ENCODE measurements around the gene MAZ. TPM values are rescaled to one million over a fixed set of nuclear protein-coding genes. Genes with fewer than 3 reads are reported as not detected.
A peak's percentile ranks its signal among the peaks of the same experiment; 100 is the strongest.

MAZ gene
- total and polyA plus RNA-seq, 2 of the 13 experiments (the other 11 are each of a cell fraction or from before 2014, with no cell fraction given): 203 to 277 TPM

GRCh38 chr16:29790183-29790948 lies 16.0 kb upstream of the MAZ start, which contains the start of gene KIF22 (continued):
- no peak for TF ChIP-seq ZNF432 (CRISPR knock-in tag; IDR thresholded peaks at IDR 0.05; ENCODE audit: borderline replicate concordance)
- TF ChIP-seq ATF7 (IDR thresholded peaks at IDR 0.05): no peak
- TF ChIP-seq ATF7 (CRISPR knock-in tag; IDR thresholded peaks at IDR 0.05): 0 out of 2 replicates have a peak, but pooled peaks have one; percentile 54
- TF ChIP-seq ELF1 (CRISPR knock-in tag; IDR thresholded peaks at IDR 0.05): peak; percentile 82
- peak; percentile 35 for TF ChIP-seq ZNF431 (CRISPR knock-in tag; IDR thresholded peaks at IDR 0.05; ENCODE audit: borderline replicate concordance, low read depth)
- TF ChIP-seq PAF1 (CRISPR knock-in tag; IDR thresholded peaks at IDR 0.05): no peak
- TF ChIP-seq NFRKB (IDR thresholded peaks at IDR 0.05): no peak
- peak; percentile 93 for TF ChIP-seq RAD21 (CRISPR knock-in tag; IDR thresholded peaks at IDR 0.05)
- no peak for TF ChIP-seq NR3C1 (CRISPR knock-in tag; IDR thresholded peaks at IDR 0.05)
- peak; percentile 78 for TF ChIP-seq IKZF4 (CRISPR knock-in tag; IDR thresholded peaks at IDR 0.05; ENCODE audit: borderline replicate concordance, low read depth, not compliant biosample characterization)
- TF ChIP-seq ZEB1 (IDR thresholded peaks at IDR 0.05; ENCODE audit: insufficient replicate concordance, low read depth): no peak
- peak; percentile 98 for TF ChIP-seq ZNF839 (CRISPR knock-in tag; IDR thresholded peaks at IDR 0.05; ENCODE audit: borderline replicate concordance)
- TF ChIP-seq RFX1 (IDR thresholded peaks at IDR 0.05): no peak
- TF ChIP-seq ZNF776 (CRISPR knock-in tag; IDR thresholded peaks at IDR 0.05): peak; percentile 96; the same call in 1 of the 2 replicates
- peak; percentile 93 for TF ChIP-seq NR2C2 (CRISPR knock-in tag; IDR thresholded peaks at IDR 0.05; ENCODE audit: borderline replicate concordance)
- no peak for TF ChIP-seq MAFK (conservative IDR thresholded peaks at IDR 0.05 in 1 of 2, IDR thresholded peaks at IDR 0.05 in 1 of 2; ENCODE audit: low read length in 2 of 2)
- TF ChIP-seq ZNF253 (CRISPR knock-in tag; IDR thresholded peaks at IDR 0.05; ENCODE audit: borderline replicate concordance): peak; percentile 61; the same call in 1 of the 2 replicates
- TF ChIP-seq U2AF1 (optimal IDR thresholded peaks at IDR 0.05; ENCODE audit: low read depth, low read length): peak; percentile 50
- TF ChIP-seq ZFX (CRISPR knock-in tag; IDR thresholded peaks at IDR 0.05; ENCODE audit: low read depth): peak; percentile 96
- no peak for TF ChIP-seq NONO (IDR thresholded peaks at IDR 0.05)
- peak; percentile 97 for TF ChIP-seq NONO (CRISPR knock-in tag; conservative IDR thresholded peaks at IDR 0.05)
- peak; percentile 78 for TF ChIP-seq SRY (CRISPR knock-in tag; IDR thresholded peaks at IDR 0.05)
- peak; percentile 96 for TF ChIP-seq MTA1 (CRISPR knock-in tag; IDR thresholded peaks at IDR 0.05; ENCODE audit: borderline replicate concordance)
- peak; percentile 90 for TF ChIP-seq MYPOP (CRISPR knock-in tag; IDR thresholded peaks at IDR 0.05)
- TF ChIP-seq PBX2 (CRISPR knock-in tag; IDR thresholded peaks at IDR 0.05): no peak
- peak; percentile 92; the same call in 1 of the 2 replicates for TF ChIP-seq SAFB2 (CRISPR knock-in tag; IDR thresholded peaks at IDR 0.05; ENCODE audit: borderline replicate concordance, low read depth)
- TF ChIP-seq KDM5B (CRISPR knock-in tag; IDR thresholded peaks at IDR 0.05; ENCODE audit: borderline replicate concordance): peak; percentile 95; the same call in 1 of the 2 replicates
- no peak for TF ChIP-seq FUBP1 (CRISPR knock-in tag; IDR thresholded peaks at IDR 0.05; ENCODE audit: borderline replicate concordance)

All from HepG2 (cell line).